SK-N-SH treated with all-trans-retinoic acid at 6 μM for 48 hours (cell line): Measurements from ENCODE around the gene SCRN3.

Experiments used
- CSDC2 ChIP-seq: fragments of 250-450 bp; sonication (Bioruptor Pico); IDR thresholded peaks from 2 replicates; pipeline ENCODE4 v1.5.0; 2020; ENCODE audit warnings: mild to moderate bottlenecking, moderate library complexity
- OSR1 ChIP-seq: fragments of 250-450 bp; sonication (Bioruptor Pico); IDR thresholded peaks from 2 replicates; pipeline ENCODE4 v1.8.0; 2022; ENCODE audit warnings: moderate library complexity, mild to moderate bottlenecking, inconsistent platforms
- PPARA ChIP-seq: fragments of 250-450 bp; sonication (Bioruptor Pico); IDR thresholded peaks from 2 replicates; pipeline ENCODE4 v1.5.0; 2020; ENCODE audit warnings: mild to moderate bottlenecking, borderline replicate concordance
- TF ChIP-seq, protein P1 (sequence below): fragments of 250-450 bp; sonication (Bioruptor Pico); IDR thresholded peaks from 2 replicates; pipeline ENCODE4 v1.8.0; 2020; ENCODE audit warnings: mild to moderate bottlenecking, moderate library complexity, borderline replicate concordance

DNA sequence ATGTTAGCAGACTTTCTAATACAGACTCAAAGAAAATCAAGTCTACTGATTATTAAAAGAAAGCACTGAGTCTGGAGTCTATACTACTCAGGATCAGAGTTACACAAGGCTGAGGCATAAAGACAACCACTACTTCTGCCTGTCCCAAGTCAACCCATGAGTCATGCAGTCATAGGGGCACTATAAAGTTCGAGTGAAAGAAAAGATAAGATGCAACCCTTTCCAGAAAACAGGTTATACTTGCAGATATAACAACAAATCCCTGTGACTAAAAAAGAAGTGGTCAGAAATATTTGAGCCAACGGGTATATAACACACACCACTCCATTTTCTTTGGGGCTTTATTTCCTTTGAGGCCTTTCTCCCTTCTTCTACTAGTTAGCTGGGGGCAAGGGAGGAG is 18.6 kb upstream of the SCRN3 start:
- TF ChIP-seq CSDC2 (CRISPR knock-in tag) (no peak), OSR1 (CRISPR knock-in tag) (no peak), PPARA (CRISPR knock-in tag) (no peak)
- TF ChIP-seq, protein P1, sequence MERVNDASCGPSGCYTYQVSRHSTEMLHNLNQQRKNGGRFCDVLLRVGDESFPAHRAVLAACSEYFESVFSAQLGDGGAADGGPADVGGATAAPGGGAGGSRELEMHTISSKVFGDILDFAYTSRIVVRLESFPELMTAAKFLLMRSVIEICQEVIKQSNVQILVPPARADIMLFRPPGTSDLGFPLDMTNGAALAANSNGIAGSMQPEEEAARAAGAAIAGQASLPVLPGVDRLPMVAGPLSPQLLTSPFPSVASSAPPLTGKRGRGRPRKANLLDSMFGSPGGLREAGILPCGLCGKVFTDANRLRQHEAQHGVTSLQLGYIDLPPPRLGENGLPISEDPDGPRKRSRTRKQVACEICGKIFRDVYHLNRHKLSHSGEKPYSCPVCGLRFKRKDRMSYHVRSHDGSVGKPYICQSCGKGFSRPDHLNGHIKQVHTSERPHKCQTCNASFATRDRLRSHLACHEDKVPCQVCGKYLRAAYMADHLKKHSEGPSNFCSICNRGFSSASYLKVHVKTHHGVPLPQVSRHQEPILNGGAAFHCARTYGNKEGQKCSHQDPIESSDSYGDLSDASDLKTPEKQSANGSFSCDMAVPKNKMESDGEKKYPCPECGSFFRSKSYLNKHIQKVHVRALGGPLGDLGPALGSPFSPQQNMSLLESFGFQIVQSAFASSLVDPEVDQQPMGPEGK: no peak
